Keratinocyte (primary cell): ENCODE results near the gene CELF5. TPM values are rescaled to one million over a fixed set of nuclear protein-coding genes. Genes with fewer than 3 reads are reported as not detected.
A peak's percentile ranks its signal among the peaks of the same experiment; 100 is the strongest.

ENCODE experiments used
- DNase-seq: peaks from one replicate; pipeline ENCODE4 v3.0.0-alpha.2; 2011; ENCODE audit warnings: low read depth, missing footprints, low spot score
- FAIRE-seq: peaks from 2 replicates; lab custom pipeline; 2011; peaks lifted over from hg19 to GRCh38; lab: Jason Lieb, UNC
- H2AFZ ChIP-seq: 2 replicates; pipeline ENCODE4 v1.6.0; 2012; ENCODE audit warnings: low read length, control low read depth, inconsistent platforms; ENCODE audit not compliant: control insufficient read depth
- H3K27ac ChIP-seq: 2 replicates; pipeline ENCODE4 v1.5.1; 2011; ENCODE audit warnings: low read length; ENCODE audit not compliant: control insufficient read depth, insufficient read depth
- H3K27me3 ChIP-seq: 3 replicates; pipeline ENCODE4 v1.6.0; 2011; ENCODE audit warnings: low read length; ENCODE audit not compliant: control insufficient read depth, insufficient read depth; ENCODE audit errors: extremely low read depth
- H3K36me3 ChIP-seq, 2 experiments: 2 replicates in 1 of 2; 3 replicates in 1 of 2; pipeline ENCODE4 v1.5.1; 2011; ENCODE audit warnings: low read length in 2 of 2, mild to moderate bottlenecking in 1 of 2; ENCODE audit not compliant: control insufficient read depth in 2 of 2, insufficient read depth in 2 of 2; ENCODE audit errors: extremely low read depth in 1 of 2
- H3K4me1 ChIP-seq: 3 replicates; pipeline ENCODE4 v1.5.1; 2011; ENCODE audit warnings: low read length; ENCODE audit not compliant: control insufficient read depth, insufficient read depth; ENCODE audit errors: extremely low read depth
- H3K4me2 ChIP-seq: 3 replicates; pipeline ENCODE4 v1.6.0; 2011; ENCODE audit warnings: low read depth, low read length; ENCODE audit not compliant: control insufficient read depth, insufficient read depth; ENCODE audit errors: extremely low read depth
- H3K4me3 ChIP-seq, 3 experiments: fragments of 200-600 bp in 1 of 3; sonication (generic) in 1 of 3; 2 replicates in 2 of 3; 3 replicates in 1 of 3; pipeline ENCODE4 v1.5.1; 2011 to 2016; ENCODE audit warnings: low read length in 3 of 3, mild to moderate bottlenecking in 3 of 3, control low read depth in 2 of 3, inconsistent platforms in 1 of 3, low read depth in 1 of 3, mixed read lengths in 1 of 3, mixed run types in 1 of 3, moderate library complexity in 1 of 3; ENCODE audit not compliant: control insufficient read depth in 2 of 3, insufficient read depth in 2 of 3; ENCODE audit errors: extremely low read depth in 1 of 3
- H3K79me2 ChIP-seq: 2 replicates; pipeline ENCODE4 v1.6.0; 2012; ENCODE audit warnings: low read length; ENCODE audit not compliant: control insufficient read depth, insufficient read depth
- H3K9ac ChIP-seq: 3 replicates; pipeline ENCODE4 v1.6.0; 2011; ENCODE audit warnings: low read length; ENCODE audit not compliant: control insufficient read depth, insufficient read depth; ENCODE audit errors: extremely low read depth
- H3K9me1 ChIP-seq: 3 replicates; pipeline ENCODE4 v1.6.0; 2011; ENCODE audit warnings: low read length; ENCODE audit not compliant: control insufficient read depth, insufficient read depth; ENCODE audit errors: extremely low read depth
- H3K9me3 ChIP-seq: 2 replicates; pipeline ENCODE4 v1.5.1; 2012; ENCODE audit warnings: low read depth, low read length; ENCODE audit not compliant: control insufficient read depth
- H4K20me1 ChIP-seq: 3 replicates; pipeline ENCODE4 v1.6.0; 2011; ENCODE audit warnings: low read length; ENCODE audit not compliant: control insufficient read depth, insufficient read depth; ENCODE audit errors: extremely low read depth
- CTCF ChIP-seq, 3 experiments: IDR thresholded peaks in 1 of 3; conservative IDR thresholded peaks in 1 of 3; optimal IDR thresholded peaks in 1 of 3; 2 replicates in 2 of 3; 3 replicates in 1 of 3; pipeline versions ENCODE3 to v1.5.1; 2011; ENCODE audit warnings: low read length in 3 of 3, mild to moderate bottlenecking in 3 of 3, moderate library complexity in 2 of 3, control low read depth in 1 of 3, inconsistent platforms in 1 of 3; ENCODE audit not compliant: insufficient read depth in 2 of 3; ENCODE audit errors: extremely low read depth in 1 of 3
- EZH2 ChIP-seq: IDR thresholded peaks from one replicate; pipeline ENCODE4 v1.6.1; 2012; ENCODE audit warnings: inconsistent platforms, mild to moderate bottlenecking, low read length, moderate library complexity
- dilution Hi-C: fragments of 300-500 bp; cut with MboI; formaldehyde crosslinking; loops from one replicate; pipeline ENCODE4 v1.7.0; 2020; ENCODE audit warnings: low sequenced_read_pairs; ENCODE audit not compliant: extremely low pct_ligation_motif_present
- polyA plus RNA-seq, 5 experiments: library from polyadenylated mRNA; depleted of rRNA in 3 of 5; stranded (reverse) in 3 of 5; stranded (forward) in 1 of 5; unstranded in 1 of 5; fragments of >200 nt; gene quantifications; 1 replicate in 1 of 5; 2 replicates in 3 of 5; 3 replicates in 1 of 5; pipeline versions ENCODE4 v1.2.1 to v1.2.3, GENCODE V29; 2011 to 2012; ENCODE audit warnings: missing spikeins in 2 of 5, low read depth in 1 of 5, low replicate concordance in 1 of 5

CELF5 gene
- polyA plus RNA-seq, 1 donor (not counting 4 experiments of a cell fraction or from before 2014, with no cell fraction given) = 0.04 TPM

- Histone ChIP-seq H3K4me1 (peaks cover 24% of the 10 kb centered on the region), H3K9me3 (no peaks in the 10 kb centered on the region), H3K79me2 (peaks cover 48% of the 10 kb centered on the region), H2AFZ (peak within 1 kb of the TSS; percentile 76), H3K4me2 (peak within 1 kb of the TSS; percentile 96), H3K27me3 (no peaks in the 10 kb centered on the region), H3K27ac (peak within 1 kb of the TSS; percentile 78), H4K20me1 (peaks cover 13% of the 10 kb centered on the region), H3K4me3 (peak within 1 kb of the TSS; percentile 72 to 92 (median 76)), H3K36me3 (peaks cover 0 to 4% of the 10 kb centered on the region in 2 experiments), H3K9me1 (no peaks in the 10 kb centered on the region), H3K9ac (peak within 1 kb of the TSS; percentile 80)
- TF ChIP-seq CTCF (optimal IDR thresholded peaks at IDR 0.05 in 1 of 3, IDR thresholded peaks at IDR 0.05 in 1 of 3, conservative IDR thresholded peaks at IDR 0.05 in 1 of 3; ENCODE audit: extremely low read depth in 1 of 3, insufficient read depth in 2 of 3, low read length in 3 of 3) = no peak
- no peak for TF ChIP-seq EZH2
- dilution Hi-C loops = no loop called here
- FAIRE-seq = peak; percentile 88
- peak; percentile 67 for DNase-seq
These were observed 38.9 kb upstream of the CELF5 start, which contains the start of gene NCLN for GRCh38 chr19:3185461-3186159. Gene NCLN, plus strand, starts transcription at chr19:3185930. Its CDS starts 101 bp downstream, at chr19:3186031.

DNA sequence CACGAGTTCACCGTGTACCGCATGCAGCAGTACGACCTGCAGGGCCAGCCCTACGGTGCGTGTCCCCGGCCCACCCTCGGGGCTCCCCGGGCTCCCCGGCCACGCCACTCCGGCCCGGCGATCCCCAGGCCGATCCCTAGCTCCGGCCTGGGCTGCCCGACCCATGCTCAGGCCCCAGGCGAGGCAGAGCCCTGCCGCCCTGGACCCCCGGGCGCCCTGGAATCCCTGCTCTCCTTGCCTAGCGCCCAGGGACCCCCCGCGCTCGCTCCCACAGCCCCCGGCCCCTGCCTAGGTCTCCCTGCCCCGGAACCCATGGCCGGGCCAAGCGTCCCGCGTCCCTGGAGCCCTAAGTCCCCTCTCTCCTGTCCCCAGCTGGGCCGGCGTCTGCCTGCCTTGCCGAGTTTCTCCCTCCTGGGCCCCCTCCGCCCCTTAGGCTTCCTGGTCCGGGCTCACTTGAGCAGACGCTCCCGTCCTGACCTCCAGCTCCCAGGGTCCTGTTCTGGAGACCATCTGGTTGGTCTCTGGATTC is 38.2 kb upstream of the CELF5 start:
- no peak for FAIRE-seq
- Histone ChIP-seq H2AFZ (peak overlapping the region; percentile 69), H3K79me2 (peaks cover 54% of the 10 kb centered on the region)

More for the DNA sequence above, 38.2 kb upstream of the CELF5 start:
- Histone ChIP-seq H3K9me1 (no peaks in the 10 kb centered on the region), H3K27me3 (no peaks in the 10 kb centered on the region), H3K4me1 (peaks cover 21% of the 10 kb centered on the region), H3K9ac (peak overlapping the region; percentile 80), H3K4me2 (peak overlapping the region; percentile 96), H3K36me3 (peaks cover 0 to 5% of the 10 kb centered on the region in 2 experiments), H4K20me1 (peaks cover 15% of the 10 kb centered on the region), H3K9me3 (no peaks in the 10 kb centered on the region), H3K4me3 (peak overlapping the region; percentile 72 to 92 (median 76)), H3K27ac (peak overlapping the region; percentile 78)
- dilution Hi-C loops = no loop called here
- no peak for DNase-seq
- no peak for TF ChIP-seq EZH2
